Jurkat, Clone E6-1 (cell line): ENCODE measurements around the gene NPC1.
"Not testable (repeated sequence)": the region's sequence is repeated elsewhere in the genome, so short reads cannot be mapped to it uniquely, and the experiment has no call there.

ENCODE experiments used
- DNase-seq: peaks from one replicate; pipeline ENCODE4 v3.0.0-alpha.2; 2011; ENCODE audit warnings: low read depth, low spot score
- H3K4me3 ChIP-seq: 2 replicates; pipeline ENCODE4 v1.5.1; 2011; ENCODE audit warnings: mild to moderate bottlenecking, low read length, control low read depth, moderate library complexity

The NPC1 gene

GRCh38 chr18:23580677-23581367, 5.5 kb downstream of the NPC1 start:
- no peak for DNase-seq
- no peak overlapping the region for H3K4me3 ChIP-seq

GRCh38 chr18:23578891-23579653, 7.2 kb downstream of the NPC1 start:
- H3K4me3 ChIP-seq = no peak overlapping the region
- DNase-seq = no peak

DNA sequence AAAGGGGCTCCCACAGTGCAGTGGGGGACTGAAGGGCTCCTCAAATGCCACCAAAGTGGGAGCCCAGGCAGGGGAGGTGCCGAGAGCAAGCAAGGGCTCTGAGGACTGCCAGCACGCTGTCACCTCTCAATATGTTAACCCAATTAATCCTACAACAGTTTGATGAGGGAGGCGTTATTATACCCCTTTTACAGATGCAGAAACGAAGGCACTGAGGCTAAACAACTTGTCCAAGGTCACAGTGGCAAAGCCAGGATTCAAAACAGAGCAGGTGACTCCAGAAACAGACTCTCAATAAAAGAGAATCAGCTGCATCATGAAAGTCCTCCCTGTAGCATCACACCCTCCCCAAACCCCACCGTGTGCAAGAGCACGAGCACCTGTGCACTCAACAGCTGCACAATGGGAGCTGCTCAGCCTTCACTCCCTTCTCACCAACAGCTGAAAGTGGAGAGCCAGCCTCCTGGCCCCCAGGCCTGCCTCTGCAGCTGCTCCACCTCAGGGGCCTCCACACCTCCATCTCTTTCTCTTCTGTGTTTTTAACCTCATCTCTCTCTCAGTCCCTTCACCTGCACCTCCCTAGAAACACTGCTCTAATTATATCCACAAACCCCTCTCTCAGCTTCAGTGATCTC, 8.1 kb downstream of the NPC1 start:
- no peak overlapping the region for H3K4me3 ChIP-seq
- no peak for DNase-seq

DNA sequence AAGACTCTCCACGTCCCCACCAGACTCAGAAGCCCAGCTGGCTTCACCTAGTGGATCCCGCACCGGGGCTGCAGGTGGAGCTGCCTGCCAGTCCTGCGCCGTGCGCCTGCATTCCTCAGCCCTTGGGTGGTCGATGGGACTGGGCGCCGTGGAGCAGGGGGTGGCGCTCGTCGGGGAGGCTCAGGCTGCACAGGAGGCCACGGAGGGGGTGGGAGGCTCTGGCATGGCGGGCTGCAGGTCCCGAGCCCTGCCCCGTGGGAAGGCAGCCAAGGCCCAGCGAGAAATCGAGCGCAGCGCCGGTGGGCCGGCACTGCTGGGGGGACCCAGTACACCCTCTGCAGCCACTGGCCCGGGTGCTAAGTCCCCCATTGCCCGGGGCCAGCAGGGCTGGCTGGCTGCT, 8.8 kb downstream of the NPC1 start:
- not testable (repeated sequence) for DNase-seq, H3K4me3 ChIP-seq

GRCh38 chr18:23575309-23575651, 11.0 kb downstream of the NPC1 start:
- no peak overlapping the region for H3K4me3 ChIP-seq
- DNase-seq = no peak

GRCh38 chr18:23574611-23575308, 11.5 kb downstream of the NPC1 start:
- no peak overlapping the region for H3K4me3 ChIP-seq
- no peak for DNase-seq

- H3K4me3 ChIP-seq = no peak overlapping the region
- DNase-seq = no peak
These were observed 12.5 kb downstream of the NPC1 start for GRCh38 chr18:23573626-23574431.

- H3K4me3 ChIP-seq = no peak overlapping the region
- DNase-seq = no peak
These were observed 13.3 kb downstream of the NPC1 start for GRCh38 chr18:23573020-23573419.

GRCh38 chr18:23572570-23572969, 13.7 kb downstream of the NPC1 start:
- no peak overlapping the region for H3K4me3 ChIP-seq
- DNase-seq = no peak

- H3K4me3 ChIP-seq = no peak overlapping the region
- DNase-seq = no peak
These were observed 14.3 kb downstream of the NPC1 start for GRCh38 chr18:23572012-23572411.

- DNase-seq = no peak
- H3K4me3 ChIP-seq = no peak overlapping the region
These were observed 15.3 kb downstream of the NPC1 start for GRCh38 chr18:23570912-23571504.

DNA sequence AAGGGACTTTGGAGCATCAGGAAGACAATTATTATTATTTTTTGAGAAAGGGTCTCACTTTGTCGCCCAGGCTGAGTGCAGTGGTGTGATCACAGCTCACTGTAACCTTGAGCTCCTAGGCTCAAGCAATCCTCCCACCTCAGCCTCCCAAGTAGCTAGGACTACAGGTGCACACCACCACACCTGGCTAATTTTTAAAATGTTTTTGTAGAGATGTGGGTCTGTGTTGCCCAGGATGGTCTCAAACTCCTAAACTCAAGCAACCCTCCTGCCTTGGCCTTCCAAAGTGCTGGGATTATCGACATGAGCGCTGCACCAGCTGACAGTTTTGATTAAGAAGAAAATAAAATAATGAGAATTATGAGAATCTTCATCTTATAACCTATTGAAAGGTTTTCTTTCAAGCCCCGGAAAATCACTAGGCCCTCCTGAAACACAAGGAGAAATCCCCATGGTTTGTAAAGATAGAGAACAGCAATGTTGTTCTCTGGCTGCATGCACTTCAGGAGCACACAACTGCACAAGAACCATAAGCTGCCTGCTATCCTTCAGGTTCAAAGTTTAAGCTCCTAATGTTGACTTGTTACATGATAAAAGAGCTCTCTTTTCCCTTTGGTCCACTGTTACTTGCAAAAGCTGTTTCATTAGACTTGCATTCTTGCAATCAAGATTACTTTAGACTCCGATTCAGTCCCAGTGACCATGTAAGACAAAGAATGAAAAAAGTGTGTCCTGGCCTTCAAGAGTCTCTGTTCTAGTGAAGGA, 16.8 kb downstream of the NPC1 start:
- DNase-seq = no peak

GRCh38 chr18:23568281-23569138, 17.8 kb downstream of the NPC1 start:
- DNase-seq = no peak
- H3K4me3 ChIP-seq = no peak overlapping the region

More for the DNA sequence above, 16.8 kb downstream of the NPC1 start:
- no peak overlapping the region for H3K4me3 ChIP-seq

DNA sequence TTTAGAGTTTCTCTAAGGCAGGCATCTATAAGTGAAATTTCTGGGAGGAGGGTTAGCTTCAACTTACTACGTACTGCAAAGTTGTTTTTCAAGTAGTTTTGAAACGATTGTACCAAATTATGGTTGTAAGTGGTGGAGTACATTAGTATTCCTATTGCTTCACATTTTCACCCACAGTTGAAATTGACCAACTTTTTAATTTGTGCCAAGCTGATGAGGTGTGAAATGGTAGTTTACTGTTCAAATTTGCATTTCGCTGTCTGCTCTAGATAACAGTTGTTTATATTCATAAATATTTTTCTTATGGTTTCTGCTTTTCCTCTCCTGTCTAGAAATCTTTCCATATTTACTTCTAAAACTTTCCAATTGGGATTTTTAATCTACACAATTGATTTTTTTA, 18.6 kb downstream of the NPC1 start:
- DNase-seq = no peak
- H3K4me3 ChIP-seq = no peak overlapping the region

- no peak for DNase-seq
- H3K4me3 ChIP-seq = no peak overlapping the region
These were observed 20.3 kb downstream of the NPC1 start for GRCh38 chr18:23565916-23566547.

- DNase-seq = no peak
- H3K4me3 ChIP-seq = no peak overlapping the region
These were observed 22.8 kb downstream of the NPC1 start for GRCh38 chr18:23563377-23564043.
